ENCODE results near the gene ALDH1B1.

Gene ALDH1B1

GRCh38 chr9:38388283-38389223, 3.9 kb upstream of the ALDH1B1 start:
- Histone ChIP-seq H3K9me3 (ENCODE audit: severe bottlenecking) (peaks cover 3% of the 10 kb centered on the region), H3K27ac (ENCODE audit: poor library complexity, severe bottlenecking) (no peak overlapping the region), H3K36me3 (ENCODE audit: low read depth) (no peaks in the 10 kb centered on the region), H3K4me3 (ENCODE audit: severe bottlenecking) (no peak overlapping the region), H3K4me1 (ENCODE audit: insufficient read depth, poor library complexity, severe bottlenecking) (no peaks in the 10 kb centered on the region), H3K27me3 (ENCODE audit: insufficient read depth, poor library complexity, severe bottlenecking) (no peaks in the 10 kb centered on the region)
- no peak for DNase-seq (ENCODE audit: low spot score)
- no peak for TF ChIP-seq CTCF (IDR thresholded peaks at IDR 0.05; ENCODE audit: poor library complexity, severe bottlenecking)
- no peak for ATAC-seq (ENCODE audit: low read depth)

- Histone ChIP-seq H3K9me3 (ENCODE audit: severe bottlenecking) (peaks cover 3% of the 10 kb centered on the region), H3K27me3 (ENCODE audit: insufficient read depth, poor library complexity, severe bottlenecking) (no peaks in the 10 kb centered on the region), H3K36me3 (ENCODE audit: low read depth) (peaks cover 4% of the 10 kb centered on the region; the same call in 1 of the 2 replicates), H3K4me1 (ENCODE audit: insufficient read depth, poor library complexity, severe bottlenecking) (no peaks in the 10 kb centered on the region), H3K4me3 (ENCODE audit: severe bottlenecking) (no peak overlapping the region), H3K27ac (ENCODE audit: poor library complexity, severe bottlenecking) (no peak overlapping the region)
- ATAC-seq (ENCODE audit: low read depth) (no peak), DNase-seq (ENCODE audit: low spot score) (no peak)
- no peak for TF ChIP-seq CTCF (IDR thresholded peaks at IDR 0.05; ENCODE audit: poor library complexity, severe bottlenecking)
These were observed 3.2 kb upstream of the ALDH1B1 start for GRCh38 chr9:38389313-38389712.

- no peak overlapping the region for H3K27ac ChIP-seq (ENCODE audit: poor library complexity, severe bottlenecking)
- no peak for TF ChIP-seq CTCF (IDR thresholded peaks at IDR 0.05; ENCODE audit: poor library complexity, severe bottlenecking)
- DNase-seq (ENCODE audit: low spot score) = no peak
These were observed 2.1 kb upstream of the ALDH1B1 start for GRCh38 chr9:38390442-38390841.

GRCh38 chr9:38390851-38391250, 1.7 kb upstream of the ALDH1B1 start:
- no peak for TF ChIP-seq CTCF (IDR thresholded peaks at IDR 0.05; ENCODE audit: poor library complexity, severe bottlenecking)
- H3K36me3 ChIP-seq (ENCODE audit: low read depth) = peaks cover 19% of the 10 kb centered on the region
- no peaks in the 10 kb centered on the region for H3K4me1 ChIP-seq (ENCODE audit: insufficient read depth, poor library complexity, severe bottlenecking)
- no peak for ATAC-seq (ENCODE audit: low read depth)
- H3K27ac ChIP-seq (ENCODE audit: poor library complexity, severe bottlenecking) = no peak overlapping the region
- DNase-seq (ENCODE audit: low spot score) = no peak
- H3K9me3 ChIP-seq (ENCODE audit: severe bottlenecking) = no peaks in the 10 kb centered on the region
- no peak overlapping the region for H3K4me3 ChIP-seq (ENCODE audit: severe bottlenecking)
- H3K27me3 ChIP-seq (ENCODE audit: insufficient read depth, poor library complexity, severe bottlenecking) = no peaks in the 10 kb centered on the region

More at GRCh38 chr9:38390442-38390841, 2.1 kb upstream of the ALDH1B1 start:
- Histone ChIP-seq H3K36me3 (ENCODE audit: low read depth) (peaks cover 15% of the 10 kb centered on the region), H3K9me3 (ENCODE audit: severe bottlenecking) (no peaks in the 10 kb centered on the region), H3K4me1 (ENCODE audit: insufficient read depth, poor library complexity, severe bottlenecking) (no peaks in the 10 kb centered on the region), H3K4me3 (ENCODE audit: severe bottlenecking) (no peak overlapping the region), H3K27me3 (ENCODE audit: insufficient read depth, poor library complexity, severe bottlenecking) (no peaks in the 10 kb centered on the region)
- no peak for ATAC-seq (ENCODE audit: low read depth)
